OCI-LY7 (cell line): ENCODE measurements around the gene CARMIL1. TPM values are rescaled to one million over a fixed set of nuclear protein-coding genes. Genes with fewer than 3 reads are reported as not detected.

ENCODE experiments used
- BruUV-seq: library from RNA; stranded (reverse); fragments of 400-500 nt; replicated peaks from 2 replicates; lab custom pipeline; 2021; lab: Mats Ljungman, UMichigan
- CTCF ChIA-PET: fragments of 300-600 bp; sonication (Branson Sonifier 250); formaldehyde crosslinking; loops from one replicate; lab custom pipeline; 2022; ENCODE audit warnings: antibody characterized with exemption; ENCODE audit not compliant: unreplicated experiment; lab: Charles Lee
- POLR2A ChIA-PET: fragments of 300-600 bp; sonication (Branson Sonifier 250); formaldehyde crosslinking; loops from one replicate; lab custom pipeline; 2022; ENCODE audit warnings: antibody characterized with exemption; lab: Charles Lee
- DNase-seq: peaks from one replicate; pipeline ENCODE4 v3.0.0-alpha.2; 2015; ENCODE audit warnings: low spot score
- H2AFZ ChIP-seq: fragments of 200-600 bp; sonication (generic), shearing (Covaris generic); 2 replicates; pipeline ENCODE4 v1.6.1; 2014; ENCODE audit warnings: mild to moderate bottlenecking, antibody characterized with exemption, low read length, moderate library complexity
- H3K27ac ChIP-seq: fragments of 200-600 bp; sonication (generic); 2 replicates; pipeline ENCODE4 v1.5.1; 2014; ENCODE audit warnings: mixed run types, low read depth, mild to moderate bottlenecking, moderate library complexity, low read length, inconsistent platforms; ENCODE audit not compliant: poor library complexity, severe bottlenecking
- H3K36me3 ChIP-seq: fragments of 200-600 bp; sonication (generic); 2 replicates; pipeline ENCODE4 v1.6.1; 2014; ENCODE audit warnings: mild to moderate bottlenecking, antibody characterized with exemption, low read length, moderate library complexity, mixed read lengths; ENCODE audit not compliant: insufficient read depth
- H3K4me1 ChIP-seq: fragments of 200-600 bp; sonication (generic); 2 replicates; pipeline ENCODE4 v1.5.1; 2014; ENCODE audit warnings: mild to moderate bottlenecking, low read length; ENCODE audit not compliant: insufficient read depth, poor library complexity, severe bottlenecking
- H3K4me2 ChIP-seq: fragments of 200-600 bp; sonication (generic); 2 replicates; pipeline ENCODE4 v1.6.1; 2014; ENCODE audit warnings: mild to moderate bottlenecking, low read length
- H3K4me3 ChIP-seq: fragments of 200-600 bp; sonication (generic); 2 replicates; pipeline ENCODE4 v1.5.1; 2014; ENCODE audit warnings: mild to moderate bottlenecking, low read depth, low read length; ENCODE audit not compliant: poor library complexity, severe bottlenecking
- H3K79me2 ChIP-seq: fragments of 200-600 bp; sonication (generic); 2 replicates; pipeline ENCODE4 v1.6.1; 2016; ENCODE audit warnings: low read depth, mild to moderate bottlenecking, low read length, moderate library complexity, mixed read lengths; ENCODE audit not compliant: insufficient read depth
- H3K9me2 ChIP-seq: fragments of 200-600 bp; sonication (generic); 2 replicates; pipeline ENCODE4 v1.6.1; 2016; ENCODE audit warnings: mild to moderate bottlenecking, low read length, mixed read lengths; ENCODE audit not compliant: insufficient read depth
- H3K9me3 ChIP-seq: fragments of 200-600 bp; sonication (generic); 2 replicates; pipeline ENCODE4 v1.6.1; 2014; ENCODE audit warnings: mild to moderate bottlenecking, mixed run types, low read length, mixed read lengths
- H4K20me1 ChIP-seq: fragments of 200-600 bp; sonication (generic); 2 replicates; pipeline ENCODE4 v1.6.1; 2014; ENCODE audit warnings: mild to moderate bottlenecking, antibody characterized with exemption, low read length, moderate library complexity, mixed read lengths; ENCODE audit not compliant: insufficient read depth
- CTCF ChIP-seq: fragments of 200-600 bp; sonication (generic); conservative IDR thresholded peaks from 2 replicates; pipeline ENCODE4 v1.5.1; 2014; ENCODE audit warnings: mild to moderate bottlenecking, antibody characterized with exemption, low read length, moderate library complexity, mixed read lengths
- EZH2phosphoT487 ChIP-seq: fragments of 200-600 bp; sonication (generic); IDR thresholded peaks from 2 replicates; pipeline ENCODE4 v1.6.1; 2018; ENCODE audit warnings: low read depth, borderline replicate concordance, mild to moderate bottlenecking, mixed run types, antibody characterized with exemption, low read length, moderate library complexity, mixed read lengths
- intact Hi-C: fragments of 100-400 bp; cut with micrococcal nuclease; formaldehyde crosslinking; loops from one replicate; pipeline ENCODE4 v1.10.0; 2022; ENCODE audit not compliant: unreplicated experiment
- total RNA-seq, 2 experiments: library from RNA; depleted of rRNA in 1 of 2; stranded (reverse); fragments of >200 nt in 1 of 2; shearing (Covaris generic) in 1 of 2; gene quantifications; 2 replicates each; pipeline ENCODE4 v1.2.3, GENCODE V29; 2014 to 2022

CARMIL1 gene
- total RNA-seq, 2 experiments from 2014 or later: 25.5 to 40.1 TPM

- DNase-seq: no peak
- H3K9me2 ChIP-seq: no peaks in the 10 kb centered on the region
- intact Hi-C loops: no loop called here
- ChIA-PET CTCF (no interaction called here), POLR2A (interaction anchor here (0.6 to 1.2 kb wide), 4 partner anchors 38 to 56 kb away, joined by 3 to 7 read pairs (median 4); no protein-coding TSS in a partner anchor)
- no peak for TF ChIP-seq CTCF
- no peak for TF ChIP-seq EZH2phosphoT487
- no TSS peak for BruUV-seq
- no peaks in the 10 kb centered on the region for H4K20me1 ChIP-seq
- H3K9me3 ChIP-seq: no peaks in the 10 kb centered on the region
- peaks cover 18% of the 10 kb centered on the region for H3K36me3 ChIP-seq
- H3K4me3 ChIP-seq: no peak overlapping the region
- no peak overlapping the region for H3K4me2 ChIP-seq
- H3K27ac ChIP-seq: no peak overlapping the region
- no peaks in the 10 kb centered on the region for H3K4me1 ChIP-seq
- no peaks in the 10 kb centered on the region for H3K79me2 ChIP-seq
- H2AFZ ChIP-seq: no peak overlapping the region
Measured at GRCh38 chr6:25457516-25457915, 178.3 kb downstream of the CARMIL1 start.

- Histone ChIP-seq H3K79me2 (no peaks in the 10 kb centered on the region), H3K4me2 (no peak overlapping the region), H3K9me2 (no peaks in the 10 kb centered on the region), H3K36me3 (peaks cover 8% of the 10 kb centered on the region), H4K20me1 (no peaks in the 10 kb centered on the region), H2AFZ (no peak overlapping the region), H3K9me3 (no peaks in the 10 kb centered on the region), H3K4me3 (no peak overlapping the region), H3K27ac (no peak overlapping the region), H3K4me1 (no peaks in the 10 kb centered on the region)
- no TSS peak for BruUV-seq
- intact Hi-C loops: no loop called here
- ChIA-PET POLR2A (interaction anchor here (0.7 to 1.2 kb wide), 3 partner anchors 45 to 55 kb away, joined by 4 to 7 read pairs (median 5); no protein-coding TSS in a partner anchor), CTCF (no interaction called here)
- DNase-seq: no peak
- TF ChIP-seq EZH2phosphoT487 (no peak), CTCF (no peak)
Measured at GRCh38 chr6:25458485-25458884, 179.3 kb downstream of the CARMIL1 start.

- Histone ChIP-seq H3K4me1 (peaks cover 8% of the 10 kb centered on the region), H2AFZ (no peak overlapping the region), H3K79me2 (no peaks in the 10 kb centered on the region), H3K36me3 (peaks cover 7% of the 10 kb centered on the region; the same call in 1 of the 2 replicates), H3K27ac (no peak overlapping the region), H3K9me2 (no peaks in the 10 kb centered on the region), H3K4me3 (no peak overlapping the region), H3K4me2 (no peak overlapping the region), H3K9me3 (no peaks in the 10 kb centered on the region), H4K20me1 (no peaks in the 10 kb centered on the region)
- intact Hi-C loops: no loop called here
- ChIA-PET POLR2A (no interaction called here), CTCF (no interaction called here)
- no TSS peak for BruUV-seq
- DNase-seq: no peak
- TF ChIP-seq CTCF (no peak), EZH2phosphoT487 (no peak)
Measured at GRCh38 chr6:25462235-25462897, 183.2 kb downstream of the CARMIL1 start.
